Neural crest cell (in vitro differentiated cells): Measurements from ENCODE around the gene OR9Q2. TPM values are rescaled to one million over a fixed set of nuclear protein-coding genes. Genes with fewer than 3 reads are reported as not detected.

ENCODE experiments used
- DNase-seq: peaks from one replicate; pipeline ENCODE4 v3.0.0; 2021; ENCODE audit warnings: low read depth, mixed read lengths, low spot score
- H3K27ac Mint-ChIP-seq: one replicate; pipeline ENCODE4 v1.8.0; 2021; ENCODE audit warnings: mild to moderate bottlenecking, mixed read lengths; ENCODE audit not compliant: unreplicated experiment
- H3K27me3 Mint-ChIP-seq: 2 replicates; pipeline ENCODE4 v1.8.0; 2021; ENCODE audit warnings: low read depth, mild to moderate bottlenecking, mixed read lengths
- H3K36me3 Mint-ChIP-seq: 2 replicates; pipeline ENCODE4 v1.8.0; 2021; ENCODE audit warnings: low read depth, mild to moderate bottlenecking, mixed read lengths
- H3K4me1 Mint-ChIP-seq: 2 replicates; pipeline ENCODE4 v1.8.0; 2021; ENCODE audit warnings: mixed read lengths
- H3K4me3 Mint-ChIP-seq: one replicate; pipeline ENCODE4 v1.8.0; 2021; ENCODE audit warnings: mild to moderate bottlenecking, mixed read lengths
- H3K9me3 Mint-ChIP-seq: 2 replicates; pipeline ENCODE4 v1.8.0; 2021; ENCODE audit warnings: mixed read lengths
- long read RNA-seq: library from polyadenylated mRNA; unstranded; transcript quantifications from one replicate; pipeline ENCODE4 v2.0.0, GENCODE V29; 2020
- total RNA-seq: library from RNA; stranded (reverse); gene quantifications from 2 replicates; pipeline ENCODE4 v1.2.1, GENCODE V29; 2021
- TF ChIP-seq, protein P1 (sequence below): fragments of 200-600 bp; sonication (generic); conservative IDR thresholded peaks from 2 replicates; pipeline ENCODE4 v1.5.0; 2021; ENCODE audit warnings: antibody characterized with exemption, mild to moderate bottlenecking

Gene OR9Q2, protein sequence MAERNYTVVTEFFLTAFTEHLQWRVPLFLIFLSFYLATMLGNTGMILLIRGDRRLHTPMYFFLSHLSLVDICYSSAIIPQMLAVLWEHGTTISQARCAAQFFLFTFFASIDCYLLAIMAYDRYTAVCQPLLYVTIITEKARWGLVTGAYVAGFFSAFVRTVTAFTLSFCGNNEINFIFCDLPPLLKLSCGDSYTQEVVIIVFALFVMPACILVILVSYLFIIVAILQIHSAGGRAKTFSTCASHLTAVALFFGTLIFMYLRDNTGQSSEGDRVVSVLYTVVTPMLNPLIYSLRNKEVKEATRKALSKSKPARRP
- not detected in 2 replicates for total RNA-seq
- long read RNA-seq, result 0 reads

DNA sequence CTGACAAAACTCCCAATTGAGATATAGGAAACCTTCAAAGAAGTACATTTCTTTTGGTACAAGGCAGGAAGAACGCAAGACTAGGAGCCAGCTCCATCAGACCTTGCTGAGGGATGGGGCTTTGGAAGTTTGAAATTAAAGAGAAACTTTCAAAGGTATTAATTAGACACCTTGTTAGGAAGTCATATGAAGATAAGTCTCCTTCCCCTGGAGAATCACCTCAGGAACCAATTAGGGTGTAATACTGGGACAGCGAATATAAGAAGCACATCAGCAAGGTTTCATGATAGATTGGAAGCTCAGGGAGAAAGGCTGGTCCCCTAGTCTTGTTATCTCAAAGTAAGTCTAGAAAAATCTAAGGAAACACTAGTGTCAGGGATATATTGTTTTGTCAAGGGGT is at the start of gene OR9Q2:
OR9Q2 (plus strand) TSS at position 301 of the 400 bp plus-strand sequence. CDS start 1,421 bp downstream, outside the sequence.
- no peak for DNase-seq
- peaks cover 2% of the 10 kb centered on the region for H3K27me3 Mint-ChIP-seq
- H3K36me3 Mint-ChIP-seq, result no peaks in the 10 kb centered on the region
- TF ChIP-seq, protein P1, sequence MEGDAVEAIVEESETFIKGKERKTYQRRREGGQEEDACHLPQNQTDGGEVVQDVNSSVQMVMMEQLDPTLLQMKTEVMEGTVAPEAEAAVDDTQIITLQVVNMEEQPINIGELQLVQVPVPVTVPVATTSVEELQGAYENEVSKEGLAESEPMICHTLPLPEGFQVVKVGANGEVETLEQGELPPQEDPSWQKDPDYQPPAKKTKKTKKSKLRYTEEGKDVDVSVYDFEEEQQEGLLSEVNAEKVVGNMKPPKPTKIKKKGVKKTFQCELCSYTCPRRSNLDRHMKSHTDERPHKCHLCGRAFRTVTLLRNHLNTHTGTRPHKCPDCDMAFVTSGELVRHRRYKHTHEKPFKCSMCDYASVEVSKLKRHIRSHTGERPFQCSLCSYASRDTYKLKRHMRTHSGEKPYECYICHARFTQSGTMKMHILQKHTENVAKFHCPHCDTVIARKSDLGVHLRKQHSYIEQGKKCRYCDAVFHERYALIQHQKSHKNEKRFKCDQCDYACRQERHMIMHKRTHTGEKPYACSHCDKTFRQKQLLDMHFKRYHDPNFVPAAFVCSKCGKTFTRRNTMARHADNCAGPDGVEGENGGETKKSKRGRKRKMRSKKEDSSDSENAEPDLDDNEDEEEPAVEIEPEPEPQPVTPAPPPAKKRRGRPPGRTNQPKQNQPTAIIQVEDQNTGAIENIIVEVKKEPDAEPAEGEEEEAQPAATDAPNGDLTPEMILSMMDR, result no peak
- H3K9me3 Mint-ChIP-seq, result peaks cover 3% of the 10 kb centered on the region
- no peak within 1 kb of the TSS for H3K4me3 Mint-ChIP-seq
- H3K27ac Mint-ChIP-seq, result no peak within 1 kb of the TSS
- H3K4me1 Mint-ChIP-seq, result no peaks in the 10 kb centered on the region

DNA sequence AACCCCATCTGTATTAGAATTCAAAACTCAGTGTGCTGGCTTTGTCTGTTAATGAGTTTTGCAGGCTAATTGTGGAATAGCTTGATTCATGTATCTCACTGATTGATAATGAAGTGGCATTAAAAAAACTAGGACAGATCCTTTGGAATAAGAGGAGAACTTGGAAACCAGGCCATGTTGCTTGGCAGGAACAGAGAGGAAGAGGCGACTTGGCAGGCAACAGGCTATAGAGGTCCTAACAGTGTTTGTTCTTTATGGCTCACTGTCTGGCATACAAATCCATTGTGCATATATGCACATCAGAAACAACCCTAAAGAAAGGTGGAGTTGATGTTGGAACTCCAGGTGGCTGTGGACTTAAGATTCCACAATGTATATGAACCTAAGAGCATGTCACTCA is 46.1 kb upstream of the OR9Q2 start:
- Mint-ChIP-seq H3K27ac (no peak overlapping the region), H3K9me3 (no peaks in the 10 kb centered on the region), H3K4me3 (no peak overlapping the region), H3K36me3 (no peaks in the 10 kb centered on the region), H3K27me3 (peaks cover 16% of the 10 kb centered on the region), H3K4me1 (no peaks in the 10 kb centered on the region)
- no peak for DNase-seq
- TF ChIP-seq, protein P1, result no peak

DNA sequence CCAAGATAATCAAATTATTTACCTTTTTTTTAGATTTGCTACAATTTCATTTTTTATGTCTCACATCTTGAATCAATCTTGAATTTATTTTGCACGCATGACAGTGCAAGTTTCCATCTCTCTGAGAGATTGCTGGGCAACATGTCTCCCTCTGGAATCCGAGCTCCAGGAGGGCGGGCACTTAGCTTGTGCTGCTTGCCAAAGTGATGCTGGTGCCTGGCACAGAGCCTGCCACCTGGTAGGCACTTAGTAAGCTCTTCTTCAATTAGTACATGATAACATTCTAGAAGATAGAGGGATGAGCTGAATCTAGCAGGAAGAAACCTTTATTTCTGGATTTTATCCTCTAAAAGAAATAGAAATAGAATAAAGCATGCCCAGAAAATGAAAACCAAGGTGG is 36.1 kb upstream of the OR9Q2 start:
- Mint-ChIP-seq H3K4me3 (no peak overlapping the region), H3K4me1 (no peaks in the 10 kb centered on the region), H3K36me3 (no peaks in the 10 kb centered on the region), H3K27ac (no peak overlapping the region), H3K9me3 (no peaks in the 10 kb centered on the region), H3K27me3 (peaks cover 25% of the 10 kb centered on the region)
- TF ChIP-seq, protein P1, result no peak
- no peak for DNase-seq

GRCh38 chr11:58164389-58164788 is 24.5 kb upstream of the OR9Q2 start:
- Mint-ChIP-seq H3K27ac (no peak overlapping the region), H3K9me3 (no peaks in the 10 kb centered on the region), H3K36me3 (no peaks in the 10 kb centered on the region), H3K27me3 (peaks cover 9% of the 10 kb centered on the region), H3K4me1 (peaks cover 10% of the 10 kb centered on the region), H3K4me3 (no peak overlapping the region)
- no peak for DNase-seq
- TF ChIP-seq, protein P1, result no peak

DNA sequence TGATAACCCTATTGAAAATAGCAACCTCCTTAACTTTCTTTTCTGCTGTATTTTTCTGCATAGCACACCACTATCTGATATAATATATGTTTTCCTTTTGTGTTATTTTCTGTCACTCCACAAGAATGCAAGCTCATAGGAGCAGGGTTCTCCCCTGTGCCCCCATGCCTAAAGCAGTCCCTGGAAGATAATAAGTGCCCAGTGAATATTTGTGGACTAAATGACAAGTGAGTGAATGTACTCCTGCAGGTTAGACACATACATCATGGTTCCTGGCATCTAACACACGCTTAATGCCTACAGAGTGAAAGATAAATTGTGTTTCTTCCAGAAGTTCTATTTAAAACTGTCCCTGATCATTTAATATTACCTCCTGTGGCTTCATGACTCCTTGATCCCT is 23.9 kb upstream of the OR9Q2 start:
- Mint-ChIP-seq H3K9me3 (no peaks in the 10 kb centered on the region), H3K36me3 (no peaks in the 10 kb centered on the region), H3K27ac (no peak overlapping the region), H3K4me1 (peaks cover 10% of the 10 kb centered on the region), H3K27me3 (peaks cover 9% of the 10 kb centered on the region), H3K4me3 (no peak overlapping the region)
- no peak for DNase-seq
- TF ChIP-seq, protein P1, result no peak
